ENCODE measurements around the gene LRP2BP. TPM values are rescaled to one million over a fixed set of nuclear protein-coding genes. Genes with fewer than 3 reads are reported as not detected.

Gene LRP2BP
- total and polyA plus RNA-seq, 2 experiments from 2014 or later: 0.28 to 1.7 TPM

- no peak for TF ChIP-seq ZNF462 (CRISPR knock-in tag; IDR thresholded peaks at IDR 0.05)
Measured at GRCh38 chr4:185445209-185445608, 49.5 kb upstream of the LRP2BP start (continued).

GRCh38 chr4:185441479-185441878 lies 45.8 kb upstream of the LRP2BP start:
- Histone ChIP-seq H3K36me3 (ENCODE audit: insufficient read depth) (no peaks in the 10 kb centered on the region), H3K4me1 (ENCODE audit: insufficient read depth) (no peaks in the 10 kb centered on the region), H3K4me3 (no peak overlapping the region), H4K20me1 (replicated peaks; ENCODE audit: insufficient read depth) (no peaks in the 10 kb centered on the region), H3K27ac (ENCODE audit: low read depth) (no peak overlapping the region), H3K27me3 (ENCODE audit: insufficient read depth) (no peaks in the 10 kb centered on the region), H3K79me2 (replicated peaks; ENCODE audit: insufficient read depth) (no peaks in the 10 kb centered on the region), H3F3A (replicated peaks; ENCODE audit: low read depth) (no peaks in the 10 kb centered on the region), H3K9me2 (ENCODE audit: insufficient read depth) (no peaks in the 10 kb centered on the region), H2AFZ (no peak overlapping the region), H3K4me2 (no peak overlapping the region)
- no peaks in the 10 kb centered on the region for H3K9me3 Mint-ChIP-seq
- no peaks in the 10 kb centered on the region for H3K36me3 Mint-ChIP-seq (ENCODE audit: low read depth)
- no peaks in the 10 kb centered on the region for H3K4me1 Mint-ChIP-seq
- H3K27me3 Mint-ChIP-seq (ENCODE audit: insufficient read depth, low read depth, poor library complexity): no peaks in the 10 kb centered on the region
- DNase-seq (ENCODE audit: low spot score): no peak
- ATAC-seq: no peak
- H3K4me3 Mint-ChIP-seq: no peak overlapping the region
- no peak overlapping the region for H3K27ac Mint-ChIP-seq
- no peak for TF ChIP-seq ZNF114 (CRISPR knock-in tag; IDR thresholded peaks at IDR 0.05)
- no peak for TF ChIP-seq ZNF331 (CRISPR knock-in tag; IDR thresholded peaks at IDR 0.05; ENCODE audit: low read depth)
- no peak for TF ChIP-seq JUNB (IDR thresholded peaks at IDR 0.05; ENCODE audit: unreplicated experiment)
- TF ChIP-seq POLR2AphosphoS5 (IDR thresholded peaks at IDR 0.05; ENCODE audit: low read depth): no peak
- TF ChIP-seq, protein P1, sequence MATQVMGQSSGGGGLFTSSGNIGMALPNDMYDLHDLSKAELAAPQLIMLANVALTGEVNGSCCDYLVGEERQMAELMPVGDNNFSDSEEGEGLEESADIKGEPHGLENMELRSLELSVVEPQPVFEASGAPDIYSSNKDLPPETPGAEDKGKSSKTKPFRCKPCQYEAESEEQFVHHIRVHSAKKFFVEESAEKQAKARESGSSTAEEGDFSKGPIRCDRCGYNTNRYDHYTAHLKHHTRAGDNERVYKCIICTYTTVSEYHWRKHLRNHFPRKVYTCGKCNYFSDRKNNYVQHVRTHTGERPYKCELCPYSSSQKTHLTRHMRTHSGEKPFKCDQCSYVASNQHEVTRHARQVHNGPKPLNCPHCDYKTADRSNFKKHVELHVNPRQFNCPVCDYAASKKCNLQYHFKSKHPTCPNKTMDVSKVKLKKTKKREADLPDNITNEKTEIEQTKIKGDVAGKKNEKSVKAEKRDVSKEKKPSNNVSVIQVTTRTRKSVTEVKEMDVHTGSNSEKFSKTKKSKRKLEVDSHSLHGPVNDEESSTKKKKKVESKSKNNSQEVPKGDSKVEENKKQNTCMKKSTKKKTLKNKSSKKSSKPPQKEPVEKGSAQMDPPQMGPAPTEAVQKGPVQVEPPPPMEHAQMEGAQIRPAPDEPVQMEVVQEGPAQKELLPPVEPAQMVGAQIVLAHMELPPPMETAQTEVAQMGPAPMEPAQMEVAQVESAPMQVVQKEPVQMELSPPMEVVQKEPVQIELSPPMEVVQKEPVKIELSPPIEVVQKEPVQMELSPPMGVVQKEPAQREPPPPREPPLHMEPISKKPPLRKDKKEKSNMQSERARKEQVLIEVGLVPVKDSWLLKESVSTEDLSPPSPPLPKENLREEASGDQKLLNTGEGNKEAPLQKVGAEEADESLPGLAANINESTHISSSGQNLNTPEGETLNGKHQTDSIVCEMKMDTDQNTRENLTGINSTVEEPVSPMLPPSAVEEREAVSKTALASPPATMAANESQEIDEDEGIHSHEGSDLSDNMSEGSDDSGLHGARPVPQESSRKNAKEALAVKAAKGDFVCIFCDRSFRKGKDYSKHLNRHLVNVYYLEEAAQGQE (IDR thresholded peaks at IDR 0.05; ENCODE audit: unreplicated experiment): no peak
- no peak for TF ChIP-seq ZNF462 (CRISPR knock-in tag; IDR thresholded peaks at IDR 0.05)
